Measurements from ENCODE around the gene STT3B. TPM values are rescaled to one million over a fixed set of nuclear protein-coding genes. Genes with fewer than 3 reads are reported as not detected.

Gene STT3B
- total RNA-seq, 1 donor from 2014 or later = 210 TPM

GRCh38 chr3:31571325-31571724 is 38.6 kb downstream of the STT3B start:
- Mint-ChIP-seq H3K4me1 (peaks cover 28% of the 10 kb centered on the region), H3K4me3 (no peak overlapping the region), H3K36me3 (no peaks in the 10 kb centered on the region), H3K9me3 (no peaks in the 10 kb centered on the region), H3K27ac (no peak overlapping the region), H3K27me3 (ENCODE audit: low read depth) (no peaks in the 10 kb centered on the region)
- no peak for TF ChIP-seq CTCF (IDR thresholded peaks at IDR 0.05; ENCODE audit: unreplicated experiment)
- DNase-seq (ENCODE audit: low spot score in 2 of 2, unreplicated experiment in 2 of 2) = no peak

- Mint-ChIP-seq H3K9me3 (no peaks in the 10 kb centered on the region), H3K27ac (no peak overlapping the region), H3K4me3 (no peak overlapping the region), H3K4me1 (peaks cover 18% of the 10 kb centered on the region), H3K36me3 (no peaks in the 10 kb centered on the region), H3K27me3 (ENCODE audit: low read depth) (no peaks in the 10 kb centered on the region)
- no peak for TF ChIP-seq CTCF (IDR thresholded peaks at IDR 0.05; ENCODE audit: unreplicated experiment)
- DNase-seq (ENCODE audit: low spot score in 2 of 2, unreplicated experiment in 2 of 2) = no peak
These were observed 39.7 kb downstream of the STT3B start for GRCh38 chr3:31572236-31573004.

- Mint-ChIP-seq H3K27ac (no peak overlapping the region), H3K4me1 (peaks cover 16% of the 10 kb centered on the region), H3K9me3 (no peaks in the 10 kb centered on the region), H3K4me3 (no peak overlapping the region), H3K36me3 (no peaks in the 10 kb centered on the region), H3K27me3 (ENCODE audit: low read depth) (no peaks in the 10 kb centered on the region)
- TF ChIP-seq CTCF (IDR thresholded peaks at IDR 0.05; ENCODE audit: unreplicated experiment) = no peak
- no peak for DNase-seq (ENCODE audit: low spot score in 2 of 2, unreplicated experiment in 2 of 2)
These were observed 40.5 kb downstream of the STT3B start for GRCh38 chr3:31573036-31573779.

DNA sequence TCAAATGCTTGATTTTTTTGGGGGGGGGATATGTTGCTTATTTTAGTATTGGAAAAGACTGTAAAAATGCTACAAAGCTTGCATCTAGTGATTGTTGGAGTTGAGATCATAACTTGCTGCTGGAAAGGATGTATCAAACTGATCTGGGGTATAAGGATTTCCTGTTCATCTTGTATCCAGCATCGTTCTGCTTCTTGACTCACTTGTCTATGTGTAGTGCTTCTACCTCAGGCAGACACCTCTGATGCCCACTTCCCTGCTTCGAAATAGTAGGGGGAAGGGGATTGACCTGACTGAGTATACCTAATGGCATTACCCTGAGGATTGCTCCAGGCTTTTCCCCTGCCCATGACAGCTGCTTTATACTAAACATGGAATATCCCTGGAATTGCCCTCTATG is 42.7 kb downstream of the STT3B start:
- no peaks in the 10 kb centered on the region for H3K27me3 Mint-ChIP-seq (ENCODE audit: low read depth)
- no peak for TF ChIP-seq CTCF (IDR thresholded peaks at IDR 0.05; ENCODE audit: unreplicated experiment)
- peaks cover 3% of the 10 kb centered on the region for H3K36me3 Mint-ChIP-seq
- no peak overlapping the region for H3K4me3 Mint-ChIP-seq
- no peak overlapping the region for H3K27ac Mint-ChIP-seq
- no peak for DNase-seq (ENCODE audit: low spot score in 2 of 2, unreplicated experiment in 2 of 2)
- H3K4me1 Mint-ChIP-seq = peaks cover 18% of the 10 kb centered on the region
- H3K9me3 Mint-ChIP-seq = no peaks in the 10 kb centered on the region

GRCh38 chr3:31576521-31576920 is 43.8 kb downstream of the STT3B start:
- TF ChIP-seq CTCF (IDR thresholded peaks at IDR 0.05; ENCODE audit: unreplicated experiment) = no peak
- Mint-ChIP-seq H3K4me1 (peaks cover 18% of the 10 kb centered on the region), H3K36me3 (peaks cover 7% of the 10 kb centered on the region), H3K4me3 (no peak overlapping the region), H3K9me3 (peaks cover 1% of the 10 kb centered on the region), H3K27ac (no peak overlapping the region), H3K27me3 (ENCODE audit: low read depth) (no peaks in the 10 kb centered on the region)
- DNase-seq (ENCODE audit: low spot score in 2 of 2, unreplicated experiment in 2 of 2) = no peak
